Measurements from ENCODE around the gene IL4I1.

GRCh38 chr19:49920624-49921363 is 24.1 kb upstream of the IL4I1 start:
- no peak for TF ChIP-seq CTCF (IDR thresholded peaks at IDR 0.05; ENCODE audit: low read depth, low read length, poor library complexity, severe bottlenecking)
- no peak for TF ChIP-seq EZH2phosphoT487 (IDR thresholded peaks at IDR 0.05; ENCODE audit: borderline replicate concordance, low read length)
